HEK293 (cell line): ENCODE measurements around the gene UBA1.
A peak's percentile ranks its signal among the peaks of the same experiment; 100 is the strongest.

Experiments used
- CTCF ChIA-PET: fragments of 350-600 bp; formaldehyde crosslinking; extraction: SDS; loops from one replicate; lab custom pipeline; 2021; ENCODE audit warnings: antibody characterized with exemption; lab: Yijun Ruan, JAX
- POLR2A ChIA-PET: fragments of 300-600 bp; formaldehyde crosslinking; extraction: SDS; loops from one replicate; lab custom pipeline; 2020; ENCODE audit warnings: antibody characterized with exemption, inconsistent platforms; lab: Yijun Ruan, JAX
- H3K27ac ChIP-seq: fragments of 200-500 bp; sonication (Bioruptor generic); 2 replicates; pipeline ENCODE4 v1.5.1; 2014; ENCODE audit warnings: low read depth, low read length, control low read depth, inconsistent platforms; ENCODE audit errors: extremely low read depth
- H3K36me3 ChIP-seq, 2 experiments: fragments of 200-500 bp in 1 of 2; sonication (Bioruptor generic) in 1 of 2; 1 replicate in 1 of 2; 2 replicates in 1 of 2; pipeline ENCODE4 v1.5.1; 2014 to 2017; ENCODE audit warnings: inconsistent platforms in 2 of 2, low read length in 2 of 2; ENCODE audit not compliant: control insufficient read depth in 2 of 2, insufficient read depth in 1 of 2
- H3K4me1 ChIP-seq: fragments of 200-500 bp; sonication (Bioruptor generic); 2 replicates; pipeline ENCODE4 v1.5.1; 2014; ENCODE audit warnings: mild to moderate bottlenecking, low read length, inconsistent platforms; ENCODE audit not compliant: control insufficient read depth, insufficient read depth
- H3K4me3 ChIP-seq: 2 replicates; pipeline ENCODE4 v1.5.1; 2011; ENCODE audit warnings: low read depth, mild to moderate bottlenecking, control low read depth, low read length, moderate library complexity
- H3K9me3 ChIP-seq: fragments of 200-500 bp; sonication (Bioruptor generic); 2 replicates; pipeline ENCODE4 v1.5.1; 2014; ENCODE audit warnings: low read depth, low read length, inconsistent platforms; ENCODE audit not compliant: control insufficient read depth, insufficient read depth
- BCL11A ChIP-seq: fragments of 450-650 bp; formaldehyde crosslinking; IDR thresholded peaks from 2 replicates; pipeline ENCODE4 v1.5.1; 2016; ENCODE audit warnings: low read depth, missing biosample characterization, missing genetic modification characterization
- SALL2 ChIP-seq: fragments of 450-650 bp; formaldehyde crosslinking; IDR thresholded peaks from 2 replicates; pipeline ENCODE4 v1.5.0; 2017; ENCODE audit warnings: missing biosample characterization, mild to moderate bottlenecking, missing genetic modification characterization, borderline replicate concordance
- SP3 ChIP-seq: fragments of 450-650 bp; formaldehyde crosslinking; IDR thresholded peaks from 2 replicates; pipeline ENCODE4 v1.5.1; 2016; ENCODE audit warnings: missing biosample characterization, missing genetic modification characterization
- YY1 ChIP-seq: fragments of 450-650 bp; formaldehyde crosslinking; IDR thresholded peaks from 2 replicates; pipeline ENCODE4 v1.5.1; 2018; ENCODE audit warnings: missing biosample characterization, missing genetic modification characterization
- ZBTB21 ChIP-seq: fragments of 450-650 bp; formaldehyde crosslinking; IDR thresholded peaks from 2 replicates; pipeline ENCODE4 v1.5.1; 2017; ENCODE audit warnings: missing biosample characterization, missing genetic modification characterization
- ZNF146 ChIP-seq: fragments of 450-650 bp; formaldehyde crosslinking; IDR thresholded peaks from 2 replicates; pipeline ENCODE4 v1.5.1; 2016; ENCODE audit warnings: missing biosample characterization, missing genetic modification characterization
- ZNF221 ChIP-seq: fragments of 450-650 bp; formaldehyde crosslinking; IDR thresholded peaks from 2 replicates; pipeline ENCODE4 v1.5.1; 2017; ENCODE audit warnings: missing biosample characterization, missing genetic modification characterization, borderline replicate concordance
- ZNF521 ChIP-seq: fragments of 450-650 bp; formaldehyde crosslinking; IDR thresholded peaks from 2 replicates; pipeline ENCODE4 v1.5.1; 2017; ENCODE audit warnings: missing biosample characterization, mild to moderate bottlenecking, missing genetic modification characterization
- ZNF529 ChIP-seq: fragments of 450-650 bp; formaldehyde crosslinking; IDR thresholded peaks from 2 replicates; pipeline ENCODE4 v1.5.1; 2017; ENCODE audit warnings: missing genetic modification characterization, missing biosample characterization; ENCODE audit not compliant: insufficient replicate concordance
- ZNF560 ChIP-seq: fragments of 450-650 bp; formaldehyde crosslinking; IDR thresholded peaks from 2 replicates; pipeline ENCODE4 v1.5.1; 2017; ENCODE audit warnings: missing biosample characterization, missing genetic modification characterization, borderline replicate concordance
- ZNF623 ChIP-seq: fragments of 450-650 bp; formaldehyde crosslinking; IDR thresholded peaks from 2 replicates; pipeline ENCODE4 v1.5.1; 2016; ENCODE audit warnings: missing biosample characterization, missing genetic modification characterization
- ZNF785 ChIP-seq: fragments of 450-650 bp; formaldehyde crosslinking; IDR thresholded peaks from 2 replicates; pipeline ENCODE4 v1.5.1; 2016; ENCODE audit warnings: missing biosample characterization, missing genetic modification characterization
- ZNF843 ChIP-seq: fragments of 450-650 bp; formaldehyde crosslinking; IDR thresholded peaks from 2 replicates; pipeline ENCODE4 v1.5.1; 2016; ENCODE audit warnings: missing biosample characterization, missing genetic modification characterization
- ZSCAN16 ChIP-seq: fragments of 450-650 bp; formaldehyde crosslinking; IDR thresholded peaks from 2 replicates; pipeline ENCODE4 v1.5.1; 2016; ENCODE audit warnings: missing biosample characterization, missing genetic modification characterization
- TF ChIP-seq, protein P1 (sequence below): fragments of 450-650 bp; formaldehyde crosslinking; IDR thresholded peaks from 2 replicates; pipeline ENCODE4 v1.5.1; 2016; ENCODE audit warnings: missing biosample characterization, missing genetic modification characterization
- TF ChIP-seq, protein P2 (sequence below): fragments of 450-650 bp; formaldehyde crosslinking; IDR thresholded peaks from 2 replicates; pipeline ENCODE4 v1.5.1; 2016; ENCODE audit warnings: missing biosample characterization, missing genetic modification characterization
- TF ChIP-seq, protein P3 (sequence below): fragments of 450-650 bp; formaldehyde crosslinking; IDR thresholded peaks from 2 replicates; pipeline ENCODE4; 2016; ENCODE audit warnings: missing biosample characterization, missing genetic modification characterization
- TF ChIP-seq, protein P4 (sequence below): fragments of 450-650 bp; formaldehyde crosslinking; IDR thresholded peaks from 2 replicates; pipeline ENCODE4 v1.5.1; 2016; ENCODE audit warnings: missing biosample characterization, missing genetic modification characterization
- TF ChIP-seq, protein P5 (sequence below): fragments of 450-650 bp; formaldehyde crosslinking; IDR thresholded peaks from 2 replicates; pipeline ENCODE4 v1.5.1; 2016; ENCODE audit warnings: missing biosample characterization, missing genetic modification characterization

The UBA1 gene

DNA sequence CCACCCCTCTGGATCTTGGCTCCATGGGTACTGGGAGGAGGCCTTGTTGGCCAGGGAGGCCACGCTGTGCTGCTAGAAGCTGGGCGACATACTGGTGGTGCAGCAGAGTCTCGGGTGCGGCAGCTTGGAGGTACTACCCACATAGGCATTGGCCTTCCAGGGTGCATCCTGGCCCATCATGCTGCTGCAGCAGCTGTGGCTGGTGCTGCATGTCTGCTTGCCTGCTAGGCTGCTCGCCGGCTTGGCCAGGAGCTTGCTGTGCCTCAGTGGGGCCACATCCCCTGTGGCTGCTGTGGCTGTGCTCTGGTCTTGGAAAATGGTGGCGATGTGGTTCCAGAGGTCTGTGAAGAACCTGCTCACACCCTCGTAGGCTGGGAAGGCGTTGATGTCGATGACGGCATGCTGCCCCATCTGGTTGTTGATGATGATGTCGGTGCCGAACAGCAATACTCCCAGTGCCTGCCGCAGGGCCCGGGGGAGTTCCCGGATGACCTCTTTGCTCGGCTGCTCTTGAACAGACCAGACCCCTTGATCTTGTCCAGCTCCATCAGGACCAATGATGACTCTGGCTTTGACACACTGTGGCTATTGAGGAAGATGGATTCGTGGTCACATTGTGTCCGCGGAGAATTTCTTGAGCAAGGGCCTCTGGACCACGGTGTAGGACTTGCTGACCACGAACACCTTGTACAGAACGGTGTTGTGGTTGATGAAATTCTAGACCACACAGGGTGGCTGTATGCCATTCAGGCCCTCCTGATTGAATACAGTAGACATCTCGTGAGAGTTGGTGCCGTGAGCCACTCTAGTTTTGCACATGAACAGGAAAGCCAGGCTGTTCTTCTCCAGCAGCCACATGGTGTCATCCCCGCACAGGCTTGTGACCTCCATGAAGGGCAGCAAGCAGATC is 36.8 kb upstream of the UBA1 start:
- Histone ChIP-seq H3K4me3 (no peak overlapping the region), H3K36me3 (peaks cover 25 to 44% of the 10 kb centered on the region in 2 experiments), H3K4me1 (no peaks in the 10 kb centered on the region), H3K27ac (no peak overlapping the region), H3K9me3 (no peaks in the 10 kb centered on the region)
- POLR2A ChIA-PET, result no interaction called here
- CTCF ChIA-PET, result interaction anchor here (0.6 kb wide), 1 partner anchor 620 kb away, joined by 5 read pairs; no protein-coding TSS in a partner anchor
- TF ChIP-seq, protein P1, sequence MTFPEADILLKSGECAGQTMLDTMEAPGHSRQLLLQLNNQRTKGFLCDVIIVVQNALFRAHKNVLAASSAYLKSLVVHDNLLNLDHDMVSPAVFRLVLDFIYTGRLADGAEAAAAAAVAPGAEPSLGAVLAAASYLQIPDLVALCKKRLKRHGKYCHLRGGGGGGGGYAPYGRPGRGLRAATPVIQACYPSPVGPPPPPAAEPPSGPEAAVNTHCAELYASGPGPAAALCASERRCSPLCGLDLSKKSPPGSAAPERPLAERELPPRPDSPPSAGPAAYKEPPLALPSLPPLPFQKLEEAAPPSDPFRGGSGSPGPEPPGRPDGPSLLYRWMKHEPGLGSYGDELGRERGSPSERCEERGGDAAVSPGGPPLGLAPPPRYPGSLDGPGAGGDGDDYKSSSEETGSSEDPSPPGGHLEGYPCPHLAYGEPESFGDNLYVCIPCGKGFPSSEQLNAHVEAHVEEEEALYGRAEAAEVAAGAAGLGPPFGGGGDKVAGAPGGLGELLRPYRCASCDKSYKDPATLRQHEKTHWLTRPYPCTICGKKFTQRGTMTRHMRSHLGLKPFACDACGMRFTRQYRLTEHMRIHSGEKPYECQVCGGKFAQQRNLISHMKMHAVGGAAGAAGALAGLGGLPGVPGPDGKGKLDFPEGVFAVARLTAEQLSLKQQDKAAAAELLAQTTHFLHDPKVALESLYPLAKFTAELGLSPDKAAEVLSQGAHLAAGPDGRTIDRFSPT (tag by site-specific recombination), result no peak
- TF ChIP-seq ZNF843, result no peak
- TF ChIP-seq SP3 (tag by site-specific recombination), result no peak
- no peak for TF ChIP-seq ZNF529 (tag by site-specific recombination)
- TF ChIP-seq, protein P2, sequence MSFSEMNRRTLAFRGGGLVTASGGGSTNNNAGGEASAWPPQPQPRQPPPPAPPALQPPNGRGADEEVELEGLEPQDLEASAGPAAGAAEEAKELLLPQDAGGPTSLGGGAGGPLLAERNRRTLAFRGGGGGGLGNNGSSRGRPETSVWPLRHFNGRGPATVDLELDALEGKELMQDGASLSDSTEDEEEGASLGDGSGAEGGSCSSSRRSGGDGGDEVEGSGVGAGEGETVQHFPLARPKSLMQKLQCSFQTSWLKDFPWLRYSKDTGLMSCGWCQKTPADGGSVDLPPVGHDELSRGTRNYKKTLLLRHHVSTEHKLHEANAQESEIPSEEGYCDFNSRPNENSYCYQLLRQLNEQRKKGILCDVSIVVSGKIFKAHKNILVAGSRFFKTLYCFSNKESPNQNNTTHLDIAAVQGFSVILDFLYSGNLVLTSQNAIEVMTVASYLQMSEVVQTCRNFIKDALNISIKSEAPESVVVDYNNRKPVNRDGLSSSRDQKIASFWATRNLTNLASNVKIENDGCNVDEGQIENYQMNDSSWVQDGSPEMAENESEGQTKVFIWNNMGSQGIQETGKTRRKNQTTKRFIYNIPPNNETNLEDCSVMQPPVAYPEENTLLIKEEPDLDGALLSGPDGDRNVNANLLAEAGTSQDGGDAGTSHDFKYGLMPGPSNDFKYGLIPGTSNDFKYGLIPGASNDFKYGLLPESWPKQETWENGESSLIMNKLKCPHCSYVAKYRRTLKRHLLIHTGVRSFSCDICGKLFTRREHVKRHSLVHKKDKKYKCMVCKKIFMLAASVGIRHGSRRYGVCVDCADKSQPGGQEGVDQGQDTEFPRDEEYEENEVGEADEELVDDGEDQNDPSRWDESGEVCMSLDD, result no peak

DNA sequence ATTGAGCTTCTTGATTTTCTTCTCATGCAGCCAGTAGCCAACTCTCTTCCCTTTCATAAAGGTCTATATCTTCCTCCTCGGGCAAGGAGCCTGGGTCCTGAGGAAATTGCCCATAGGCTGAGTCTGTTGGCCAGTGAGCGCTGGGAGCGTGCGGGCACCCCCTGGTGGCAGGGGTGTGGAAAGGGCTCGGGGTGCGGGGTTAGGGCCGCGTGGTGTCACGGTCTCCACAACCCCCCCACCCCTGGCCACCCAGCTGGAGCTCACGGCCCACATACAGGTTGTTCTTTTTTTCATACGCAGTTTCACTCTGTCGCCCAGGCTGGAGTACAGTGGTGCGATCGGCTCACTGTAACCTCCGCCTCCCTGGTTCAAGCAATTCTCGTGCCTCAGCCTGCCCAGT is 35.5 kb upstream of the UBA1 start:
- ChIA-PET CTCF (interaction anchor here (0.8 kb wide), 1 partner anchor 10 kb away, joined by 3 read pairs; no protein-coding TSS in a partner anchor), POLR2A (interaction anchor here (0.6 to 1.3 kb wide), 2 partner anchors 13 to 24 kb away, joined by 3 to 7 read pairs; partner anchors contain the start of genes NDUFB11 and RBM10)
- H3K4me1 ChIP-seq, result no peaks in the 10 kb centered on the region
- TF ChIP-seq ZNF623 (tag by site-specific recombination) (no peak), BCL11A (tag by site-specific recombination) (no peak)
- no peak overlapping the region for H3K27ac ChIP-seq
- H3K9me3 ChIP-seq, result no peaks in the 10 kb centered on the region
- H3K36me3 ChIP-seq, result peaks cover 31 to 47% of the 10 kb centered on the region in 2 experiments
- no peak overlapping the region for H3K4me3 ChIP-seq

DNA sequence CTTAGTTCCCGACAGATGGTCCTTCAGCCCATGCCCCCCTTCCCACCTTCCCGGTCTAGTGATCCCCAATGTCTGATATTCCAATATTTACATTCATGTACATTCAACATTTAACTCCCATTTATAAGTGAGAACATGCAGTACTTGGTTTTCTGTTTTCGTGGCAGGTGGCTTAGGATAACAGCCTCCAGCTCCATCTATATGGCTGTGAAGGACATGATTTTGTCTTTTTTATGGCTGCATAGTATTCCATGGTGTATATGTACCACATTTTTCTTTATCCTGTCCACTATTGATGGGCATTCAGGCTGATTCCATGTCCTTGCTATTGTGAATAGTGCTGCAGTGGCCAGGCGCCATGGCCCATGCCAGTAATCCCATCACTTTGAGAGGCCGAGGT is 34.8 kb upstream of the UBA1 start:
- CTCF ChIA-PET, result interaction anchor here (0.8 kb wide), 1 partner anchor 9 kb away, joined by 3 read pairs; no protein-coding TSS in a partner anchor
- POLR2A ChIA-PET, result interaction anchor here (1.3 kb wide), 1 partner anchor 14 kb away, joined by 7 read pairs; the partner anchor contains the start of genes NDUFB11 and RBM10

More for the DNA sequence above, 34.8 kb upstream of the UBA1 start:
- Histone ChIP-seq H3K4me3 (no peak overlapping the region), H3K4me1 (no peaks in the 10 kb centered on the region), H3K9me3 (no peaks in the 10 kb centered on the region; the same call in 1 of the 2 replicates), H3K36me3 (peaks cover 29 to 44% of the 10 kb centered on the region in 2 experiments), H3K27ac (no peak overlapping the region)
- TF ChIP-seq, protein P3, sequence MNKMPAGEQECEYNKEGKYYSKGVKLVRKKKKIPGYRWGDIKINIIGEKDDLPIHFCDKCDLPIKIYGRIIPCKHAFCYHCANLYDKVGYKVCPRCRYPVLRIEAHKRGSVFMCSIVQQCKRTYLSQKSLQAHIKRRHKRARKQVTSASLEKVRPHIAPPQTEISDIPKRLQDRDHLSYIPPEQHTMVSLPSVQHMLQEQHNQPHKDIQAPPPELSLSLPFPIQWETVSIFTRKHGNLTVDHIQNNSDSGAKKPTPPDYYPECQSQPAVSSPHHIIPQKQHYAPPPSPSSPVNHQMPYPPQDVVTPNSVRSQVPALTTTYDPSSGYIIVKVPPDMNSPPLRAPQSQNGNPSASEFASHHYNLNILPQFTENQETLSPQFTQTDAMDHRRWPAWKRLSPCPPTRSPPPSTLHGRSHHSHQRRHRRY (tag by site-specific recombination), result no peak
- TF ChIP-seq SALL2 (tag by site-specific recombination) (no peak), ZNF560 (tag by site-specific recombination) (no peak), ZSCAN16 (tag by site-specific recombination) (no peak), YY1 (no peak), ZNF521 (tag by site-specific recombination) (no peak), ZBTB21 (tag by site-specific recombination) (no peak), ZNF785 (tag by site-specific recombination) (no peak), ZNF221 (tag by site-specific recombination) (no peak), ZNF146 (tag by site-specific recombination) (peak; percentile 93)
- TF ChIP-seq, protein P4, sequence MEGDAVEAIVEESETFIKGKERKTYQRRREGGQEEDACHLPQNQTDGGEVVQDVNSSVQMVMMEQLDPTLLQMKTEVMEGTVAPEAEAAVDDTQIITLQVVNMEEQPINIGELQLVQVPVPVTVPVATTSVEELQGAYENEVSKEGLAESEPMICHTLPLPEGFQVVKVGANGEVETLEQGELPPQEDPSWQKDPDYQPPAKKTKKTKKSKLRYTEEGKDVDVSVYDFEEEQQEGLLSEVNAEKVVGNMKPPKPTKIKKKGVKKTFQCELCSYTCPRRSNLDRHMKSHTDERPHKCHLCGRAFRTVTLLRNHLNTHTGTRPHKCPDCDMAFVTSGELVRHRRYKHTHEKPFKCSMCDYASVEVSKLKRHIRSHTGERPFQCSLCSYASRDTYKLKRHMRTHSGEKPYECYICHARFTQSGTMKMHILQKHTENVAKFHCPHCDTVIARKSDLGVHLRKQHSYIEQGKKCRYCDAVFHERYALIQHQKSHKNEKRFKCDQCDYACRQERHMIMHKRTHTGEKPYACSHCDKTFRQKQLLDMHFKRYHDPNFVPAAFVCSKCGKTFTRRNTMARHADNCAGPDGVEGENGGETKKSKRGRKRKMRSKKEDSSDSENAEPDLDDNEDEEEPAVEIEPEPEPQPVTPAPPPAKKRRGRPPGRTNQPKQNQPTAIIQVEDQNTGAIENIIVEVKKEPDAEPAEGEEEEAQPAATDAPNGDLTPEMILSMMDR (tag by site-specific recombination), result no peak
- TF ChIP-seq, protein P5, sequence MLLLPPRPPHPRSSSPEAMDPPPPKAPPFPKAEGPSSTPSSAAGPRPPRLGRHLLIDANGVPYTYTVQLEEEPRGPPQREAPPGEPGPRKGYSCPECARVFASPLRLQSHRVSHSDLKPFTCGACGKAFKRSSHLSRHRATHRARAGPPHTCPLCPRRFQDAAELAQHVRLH (tag by site-specific recombination), result peak; percentile 18; the same call in 1 of the 2 replicates
